Breast epithelium (tissue), 3 donors: ENCODE results near the gene SEC61A1.

Experiments used
- CTCF ChIP-seq, 3 donors: fragments of 450-650 bp; IDR thresholded peaks; one replicate each; pipeline ENCODE4 v1.5.1; 2016 to 2017; ENCODE audit warnings: antibody characterized with exemption in 3 of 3, mild to moderate bottlenecking in 3 of 3, moderate library complexity in 3 of 3
- POLR2AphosphoS5 ChIP-seq, 3 donors: sonication (generic); formaldehyde crosslinking; IDR thresholded peaks; one replicate each; pipeline ENCODE4 v1.6.1; 2017; ENCODE audit warnings: antibody characterized with exemption in 3 of 3

GRCh38 chr3:128098234-128098633, 46.0 kb downstream of the SEC61A1 start:
- no peak for TF ChIP-seq CTCF (IDR thresholded peaks at IDR 0.05)
- TF ChIP-seq POLR2AphosphoS5 (IDR thresholded peaks at IDR 0.05), result no peak
